Adrenal gland (tissue), 12 donors: ENCODE measurements around the gene BCL6. TPM values are rescaled to one million over a fixed set of nuclear protein-coding genes. Genes with fewer than 3 reads are reported as not detected.

Experiments used
- DNase-seq, 7 donors: peaks; one replicate each; pipeline ENCODE4 v3.0.0-alpha.2; 2019 to 2020
- H3K27ac ChIP-seq, 5 donors: fragments of 200-600 bp; sonication (generic) in 4 of 5; 1 replicate in 3 of 5; 2 replicates in 2 of 5; pipeline versions ENCODE4 v1.5.1 to v1.8.0; 2016 to 2020; ENCODE audit warnings: mild to moderate bottlenecking in 1 of 5
- H3K27me3 ChIP-seq: fragments of 200-600 bp; 2 replicates; pipeline ENCODE4 v1.8.0; 2021
- H3K36me3 ChIP-seq, 2 donors: fragments of 200-600 bp; replicated peaks in 1 of 2; 1 replicate in 1 of 2; 2 replicates in 1 of 2; pipeline versions ENCODE4 v1.5.1 to v1.8.0; 2018 to 2022
- H3K4me1 ChIP-seq, 2 donors: fragments of 200-600 bp; replicated peaks in 1 of 2; 1 replicate in 1 of 2; 2 replicates in 1 of 2; pipeline versions ENCODE4 v1.5.1 to v1.8.0; 2018 to 2021
- H3K4me3 ChIP-seq, 4 donors: fragments of 200-600 bp; sonication (generic) in 3 of 4; one replicate each; pipeline ENCODE4 v1.5.1; 2016 to 2018
- H3K9me3 ChIP-seq, 3 donors: fragments of 200-600 bp; sonication (generic) in 1 of 3; replicated peaks in 1 of 3; 1 replicate in 2 of 3; 2 replicates in 1 of 3; pipeline versions ENCODE4 v1.5.1 to v1.8.0; 2016 to 2021
- CTCF ChIP-seq, 6 experiments: fragments of 450-650 bp in 4 of 6; fragments of 200-600 bp in 2 of 6; sonication (generic) in 1 of 6; IDR thresholded peaks; 1 replicate in 5 of 6; 2 replicates in 1 of 6; pipeline versions ENCODE4 v1.5.1 to v1.8.0; 2016 to 2021; ENCODE audit warnings: antibody characterized with exemption in 6 of 6, mild to moderate bottlenecking in 2 of 6, moderate library complexity in 1 of 6
- POLR2A ChIP-seq, 2 donors: fragments of 450-650 bp; IDR thresholded peaks; one replicate each; pipeline ENCODE4 v1.6.1; 2017; ENCODE audit warnings: antibody characterized with exemption in 2 of 2, mild to moderate bottlenecking in 2 of 2, moderate library complexity in 1 of 2
- WGBS, 4 donors: extraction: QIAGEN DNeasy Blood & Tissue Kit in 2 of 4; methylation state at CpG; one replicate each; pipeline versions ENCODE4 v1.1.5 to v1.1.7; 2013 to 2017; 5-methylcytosine and 5-hydroxymethylcytosine counted together
- intact Hi-C, 2 donors: fragments of 100-400 bp; cut with DNase I; formaldehyde crosslinking; loops; one replicate each; pipeline versions ENCODE4 v1.14.1 to v1.15.0; 2022 to 2023
- polyA plus RNA-seq, 3 donors: library from polyadenylated mRNA; stranded (reverse); fragments of 200-250 nt in 2 of 3; fragments of 350-450 nt in 1 of 3; fragmentation: Illumina TruSeq in 1 of 3; extraction: RNeasy Lipid Tissue Mini Kit (QIAGEN cat#74804) in 1 of 3; gene quantifications; one replicate each; pipeline ENCODE4 v1.2.3, GENCODE V29; 2013 to 2014
- total RNA-seq, 9 donors: library from RNA; depleted of rRNA in 4 of 9; stranded (reverse); fragments of >200 nt in 4 of 9; fragments of 120-200 nt in 1 of 9; fragmentation: NEBNext Ultra II Directional in 1 of 9; extraction: Animal tissue kit (Norgen Biotek cat#: 25700) in 1 of 9; gene quantifications; one replicate each; pipeline versions ENCODE4 v1.1.0 to v1.2.4, GENCODE V29; 2013 to 2023
- donor health status: healthy with polysubstance abuse.
- donor health status: Bipolar disorder and iron deficiency.
- donor health status: DM: yes; HTN: yes; CAD: no.
- donor health status: DM: no; HTN: no; CAD: no.
- donor health status: DM: no; HTN: no; CAD: no.
- donor health status: DM: yes; HTN: yes; CAD: no.

Gene BCL6
- total and polyA plus RNA-seq, 12 donors, result 9.5 to 131 (median 79.8) TPM

GRCh38 chr3:187726564-187726963 is 18.7 kb downstream of the BCL6 start:
- Histone ChIP-seq H3K36me3 (peaks cover 0 to 100% of the 10 kb centered on the region in 2 donors), H3K27me3 (no peaks in the 10 kb centered on the region), H3K4me1 (no peaks in the 10 kb centered on the region), H3K9me3 (no peaks in the 10 kb centered on the region), H3K27ac (peak overlapping the region in 1 of 5 donors; percentile 35), H3K4me3 (no peak overlapping the region)
- intact Hi-C loops, result no loop called here
- no peak for TF ChIP-seq CTCF (IDR thresholded peaks at IDR 0.05)
- no peak for TF ChIP-seq POLR2A (IDR thresholded peaks at IDR 0.05)
- 93 to 96% (median 94%) methylated on average over 3 to 13 of the region's 13 CpGs for WGBS, 4 donors
- no peak for DNase-seq

GRCh38 chr3:187725653-187726370 is 19.5 kb downstream of the BCL6 start:
- H3K27ac ChIP-seq, result peak overlapping the region in 1 of 5 donors; percentile 35
- H3K27me3 ChIP-seq, result no peaks in the 10 kb centered on the region
- H3K36me3 ChIP-seq, result peaks cover 0 to 100% of the 10 kb centered on the region in 2 donors
- no peak overlapping the region for H3K4me3 ChIP-seq
- no peaks in the 10 kb centered on the region for H3K9me3 ChIP-seq
- TF ChIP-seq POLR2A (IDR thresholded peaks at IDR 0.05) (no peak), CTCF (IDR thresholded peaks at IDR 0.05) (no peak)
- H3K4me1 ChIP-seq, result no peaks in the 10 kb centered on the region
- WGBS, 4 donors, result 81 to 93% (median 89%) methylated on average over 7 of the region's 7 CpGs
- DNase-seq, result no peak
- intact Hi-C loops, result no loop called here

GRCh38 chr3:187725224-187725623 is 20.0 kb downstream of the BCL6 start:
- DNase-seq, result no peak
- H3K36me3 ChIP-seq, result peaks cover 0 to 96% of the 10 kb centered on the region in 2 donors
- intact Hi-C loops, result no loop called here
- no peak overlapping the region for H3K27ac ChIP-seq
- H3K27me3 ChIP-seq, result no peaks in the 10 kb centered on the region
- no peak for TF ChIP-seq POLR2A (IDR thresholded peaks at IDR 0.05)
- TF ChIP-seq CTCF (IDR thresholded peaks at IDR 0.05), result no peak
- 90 to 95% (median 92%) methylated on average over 22 of the region's 22 CpGs for WGBS, 4 donors
- no peak overlapping the region for H3K4me3 ChIP-seq
- no peaks in the 10 kb centered on the region for H3K4me1 ChIP-seq
- H3K9me3 ChIP-seq, result no peaks in the 10 kb centered on the region

- no peak overlapping the region for H3K4me3 ChIP-seq
- intact Hi-C loops, result no loop called here
- no peaks in the 10 kb centered on the region for H3K9me3 ChIP-seq
- 84 to 91% (median 89%) methylated on average over 10 of the region's 10 CpGs for WGBS, 4 donors
- H3K27ac ChIP-seq, result no peak overlapping the region
- DNase-seq, result no peak
- peaks cover 0 to 66% of the 10 kb centered on the region in 2 donors for H3K36me3 ChIP-seq
- TF ChIP-seq CTCF (IDR thresholded peaks at IDR 0.05) (no peak), POLR2A (IDR thresholded peaks at IDR 0.05) (no peak)
- H3K27me3 ChIP-seq, result no peaks in the 10 kb centered on the region
- H3K4me1 ChIP-seq, result peaks cover 3 to 9% of the 10 kb centered on the region in 2 donors
Observed at GRCh38 chr3:187722206-187722612, 23.1 kb downstream of the BCL6 start.
